ENCODE measurements around the gene SLC1A3.

Gene SLC1A3

DNA sequence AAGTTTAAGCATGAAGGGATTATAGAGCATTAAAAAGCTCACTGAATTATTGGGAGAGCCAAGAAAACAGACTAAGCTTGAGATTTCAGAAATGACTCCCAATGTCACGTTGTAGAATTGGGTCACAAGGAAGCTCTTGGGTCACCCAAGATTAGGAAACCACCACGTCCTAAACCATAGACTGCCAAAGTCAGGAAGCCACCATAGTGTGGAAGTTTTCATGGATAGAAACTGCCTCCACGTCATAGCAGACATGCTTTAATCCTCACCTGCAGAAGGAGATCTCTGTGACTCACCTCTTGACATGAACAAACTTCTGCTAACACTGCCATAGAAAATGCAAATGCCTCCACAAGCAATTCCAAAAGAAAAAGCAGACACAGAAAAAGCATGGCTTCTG lies 106.3 kb downstream of the SLC1A3 start:
- Histone ChIP-seq H3K9me2 (replicated peaks; ENCODE audit: low read depth, low read length) (no peaks in the 10 kb centered on the region), H2AFZ (ENCODE audit: low read length) (no peak overlapping the region), H3F3A (ENCODE audit: low read depth) (no peaks in the 10 kb centered on the region), H3K9me3 (ENCODE audit: insufficient read depth, low read depth, low read length) (peaks cover 1% of the 10 kb centered on the region; the same call in 1 of the 2 replicates), H3K36me3 (ENCODE audit: insufficient read depth, low read length) (no peaks in the 10 kb centered on the region), H3K9ac (ENCODE audit: low read depth, low read length, poor library complexity, severe bottlenecking) (no peak overlapping the region), H3K4me3 (ENCODE audit: low read length, poor library complexity, severe bottlenecking) (no peak overlapping the region), H3K4me2 (ENCODE audit: low read depth, low read length, poor library complexity, severe bottlenecking) (no peak overlapping the region), H3K27me3 (ENCODE audit: insufficient read depth, low read length, poor library complexity, severe bottlenecking) (no peaks in the 10 kb centered on the region), H3K4me1 (ENCODE audit: insufficient read depth, low read length, poor library complexity, severe bottlenecking) (no peaks in the 10 kb centered on the region), H4K20me1 (ENCODE audit: insufficient read depth, low read length, poor library complexity, severe bottlenecking) (no peaks in the 10 kb centered on the region), H3K79me2 (ENCODE audit: insufficient read depth, low read length) (peaks cover 65% of the 10 kb centered on the region)
- no peak for TF ChIP-seq EZH2phosphoT487 (IDR thresholded peaks at IDR 0.05; ENCODE audit: borderline replicate concordance)
- TF ChIP-seq, protein P1, sequence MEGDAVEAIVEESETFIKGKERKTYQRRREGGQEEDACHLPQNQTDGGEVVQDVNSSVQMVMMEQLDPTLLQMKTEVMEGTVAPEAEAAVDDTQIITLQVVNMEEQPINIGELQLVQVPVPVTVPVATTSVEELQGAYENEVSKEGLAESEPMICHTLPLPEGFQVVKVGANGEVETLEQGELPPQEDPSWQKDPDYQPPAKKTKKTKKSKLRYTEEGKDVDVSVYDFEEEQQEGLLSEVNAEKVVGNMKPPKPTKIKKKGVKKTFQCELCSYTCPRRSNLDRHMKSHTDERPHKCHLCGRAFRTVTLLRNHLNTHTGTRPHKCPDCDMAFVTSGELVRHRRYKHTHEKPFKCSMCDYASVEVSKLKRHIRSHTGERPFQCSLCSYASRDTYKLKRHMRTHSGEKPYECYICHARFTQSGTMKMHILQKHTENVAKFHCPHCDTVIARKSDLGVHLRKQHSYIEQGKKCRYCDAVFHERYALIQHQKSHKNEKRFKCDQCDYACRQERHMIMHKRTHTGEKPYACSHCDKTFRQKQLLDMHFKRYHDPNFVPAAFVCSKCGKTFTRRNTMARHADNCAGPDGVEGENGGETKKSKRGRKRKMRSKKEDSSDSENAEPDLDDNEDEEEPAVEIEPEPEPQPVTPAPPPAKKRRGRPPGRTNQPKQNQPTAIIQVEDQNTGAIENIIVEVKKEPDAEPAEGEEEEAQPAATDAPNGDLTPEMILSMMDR (conservative IDR thresholded peaks at IDR 0.05; ENCODE audit: low read length): no peak

DNA sequence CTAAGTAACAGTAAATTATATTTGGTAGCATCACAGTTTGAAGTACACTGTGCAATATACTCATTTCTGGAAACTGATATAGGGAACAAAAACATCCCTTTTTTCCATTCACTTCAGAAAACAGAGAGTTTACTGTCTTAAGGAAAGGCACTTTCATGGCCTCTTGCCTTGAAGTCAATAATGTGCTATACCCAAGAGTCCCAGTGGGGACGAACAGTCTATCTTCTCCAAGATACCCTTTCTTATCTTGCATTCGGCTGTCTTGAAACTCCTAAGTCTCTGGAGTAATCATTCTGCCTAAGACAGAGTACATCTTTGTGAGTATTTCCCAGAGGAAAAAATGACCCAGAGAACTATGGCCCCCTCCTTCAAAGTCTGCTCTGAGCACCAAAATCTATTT lies 107.1 kb downstream of the SLC1A3 start:
- no peak overlapping the region for H2AFZ ChIP-seq (ENCODE audit: low read length)
- H3K9ac ChIP-seq (ENCODE audit: low read depth, low read length, poor library complexity, severe bottlenecking): no peak overlapping the region
- H3K9me2 ChIP-seq (replicated peaks; ENCODE audit: low read depth, low read length): no peaks in the 10 kb centered on the region
- no peaks in the 10 kb centered on the region for H3K4me1 ChIP-seq (ENCODE audit: insufficient read depth, low read length, poor library complexity, severe bottlenecking)
- H3F3A ChIP-seq (ENCODE audit: low read depth): no peaks in the 10 kb centered on the region
- H4K20me1 ChIP-seq (ENCODE audit: insufficient read depth, low read length, poor library complexity, severe bottlenecking): no peaks in the 10 kb centered on the region
- no peaks in the 10 kb centered on the region for H3K9me3 ChIP-seq (ENCODE audit: insufficient read depth, low read depth, low read length)
- H3K79me2 ChIP-seq (ENCODE audit: insufficient read depth, low read length): peaks cover 66% of the 10 kb centered on the region
- no peak overlapping the region for H3K4me3 ChIP-seq (ENCODE audit: low read length, poor library complexity, severe bottlenecking)
- no peak for TF ChIP-seq EZH2phosphoT487 (IDR thresholded peaks at IDR 0.05; ENCODE audit: borderline replicate concordance)
- TF ChIP-seq, protein P1 (conservative IDR thresholded peaks at IDR 0.05; ENCODE audit: low read length): no peak
- H3K27me3 ChIP-seq (ENCODE audit: insufficient read depth, low read length, poor library complexity, severe bottlenecking): no peaks in the 10 kb centered on the region
- H3K36me3 ChIP-seq (ENCODE audit: insufficient read depth, low read length): no peaks in the 10 kb centered on the region
- no peak overlapping the region for H3K4me2 ChIP-seq (ENCODE audit: low read depth, low read length, poor library complexity, severe bottlenecking)

DNA sequence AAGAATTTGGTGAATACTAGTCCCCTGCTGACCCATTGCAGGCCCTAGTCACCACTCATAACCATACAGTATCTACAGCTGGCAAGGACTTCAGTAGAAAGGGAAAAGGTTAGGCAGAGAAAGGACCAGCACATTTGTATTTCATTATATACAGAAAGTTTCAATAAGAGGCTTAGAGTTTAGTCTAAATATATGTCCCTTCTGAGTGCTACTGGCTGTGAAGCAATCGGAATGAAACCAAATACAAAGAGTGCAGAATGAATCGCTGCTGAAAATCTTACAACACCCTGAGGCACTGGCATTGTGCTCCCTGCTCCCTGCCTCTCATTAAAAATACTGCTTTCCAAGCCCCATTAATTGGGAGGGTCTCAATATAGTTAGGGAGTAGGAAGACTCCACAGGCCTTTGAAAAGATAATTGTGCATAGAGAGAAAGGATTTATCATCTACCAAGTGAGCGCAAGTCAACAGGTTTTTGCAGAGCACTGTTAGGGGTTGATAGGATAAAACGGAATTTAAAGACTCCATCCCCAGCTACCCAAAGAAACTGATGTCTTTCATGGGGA lies 110.8 kb downstream of the SLC1A3 start:
- TF ChIP-seq EZH2phosphoT487 (IDR thresholded peaks at IDR 0.05; ENCODE audit: borderline replicate concordance): no peak
- TF ChIP-seq, protein P1 (conservative IDR thresholded peaks at IDR 0.05; ENCODE audit: low read length): no peak

More for the DNA sequence above, 110.8 kb downstream of the SLC1A3 start:
- Histone ChIP-seq H4K20me1 (ENCODE audit: insufficient read depth, low read length, poor library complexity, severe bottlenecking) (no peaks in the 10 kb centered on the region), H3K9me2 (replicated peaks; ENCODE audit: low read depth, low read length) (no peaks in the 10 kb centered on the region), H3K27me3 (ENCODE audit: insufficient read depth, low read length, poor library complexity, severe bottlenecking) (no peaks in the 10 kb centered on the region), H2AFZ (ENCODE audit: low read length) (no peak overlapping the region), H3K9me3 (ENCODE audit: insufficient read depth, low read depth, low read length) (no peaks in the 10 kb centered on the region), H3K79me2 (ENCODE audit: insufficient read depth, low read length) (peaks cover 61% of the 10 kb centered on the region), H3K36me3 (ENCODE audit: insufficient read depth, low read length) (no peaks in the 10 kb centered on the region), H3K4me2 (ENCODE audit: low read depth, low read length, poor library complexity, severe bottlenecking) (peak overlapping the region; percentile 18), H3F3A (ENCODE audit: low read depth) (no peaks in the 10 kb centered on the region), H3K4me1 (ENCODE audit: insufficient read depth, low read length, poor library complexity, severe bottlenecking) (peaks cover 18% of the 10 kb centered on the region), H3K9ac (ENCODE audit: low read depth, low read length, poor library complexity, severe bottlenecking) (no peak overlapping the region), H3K4me3 (ENCODE audit: low read length, poor library complexity, severe bottlenecking) (no peak overlapping the region)
